Adrenal gland (tissue), 5 donors: ENCODE data around the gene MSANTD2.

Experiments
- POLR2A ChIP-seq, 2 donors: fragments of 450-650 bp; IDR thresholded peaks; one replicate each; pipeline ENCODE4 v1.6.1; 2017; ENCODE audit warnings: antibody characterized with exemption in 2 of 2, mild to moderate bottlenecking in 2 of 2, moderate library complexity in 1 of 2
- TF ChIP-seq, protein P1 (sequence below), 6 experiments: fragments of 450-650 bp in 4 of 6; fragments of 200-600 bp in 2 of 6; sonication (generic) in 1 of 6; IDR thresholded peaks; 1 replicate in 5 of 6; 2 replicates in 1 of 6; pipeline versions ENCODE4 v1.5.1 to v1.8.0; 2016 to 2021; ENCODE audit warnings: antibody characterized with exemption in 6 of 6, mild to moderate bottlenecking in 2 of 6, moderate library complexity in 1 of 6
- donor health status: DM: no; HTN: no; CAD: no.

GRCh38 chr11:124732230-124732629 is 68.0 kb downstream of the MSANTD2 start:
- TF ChIP-seq, protein P1, sequence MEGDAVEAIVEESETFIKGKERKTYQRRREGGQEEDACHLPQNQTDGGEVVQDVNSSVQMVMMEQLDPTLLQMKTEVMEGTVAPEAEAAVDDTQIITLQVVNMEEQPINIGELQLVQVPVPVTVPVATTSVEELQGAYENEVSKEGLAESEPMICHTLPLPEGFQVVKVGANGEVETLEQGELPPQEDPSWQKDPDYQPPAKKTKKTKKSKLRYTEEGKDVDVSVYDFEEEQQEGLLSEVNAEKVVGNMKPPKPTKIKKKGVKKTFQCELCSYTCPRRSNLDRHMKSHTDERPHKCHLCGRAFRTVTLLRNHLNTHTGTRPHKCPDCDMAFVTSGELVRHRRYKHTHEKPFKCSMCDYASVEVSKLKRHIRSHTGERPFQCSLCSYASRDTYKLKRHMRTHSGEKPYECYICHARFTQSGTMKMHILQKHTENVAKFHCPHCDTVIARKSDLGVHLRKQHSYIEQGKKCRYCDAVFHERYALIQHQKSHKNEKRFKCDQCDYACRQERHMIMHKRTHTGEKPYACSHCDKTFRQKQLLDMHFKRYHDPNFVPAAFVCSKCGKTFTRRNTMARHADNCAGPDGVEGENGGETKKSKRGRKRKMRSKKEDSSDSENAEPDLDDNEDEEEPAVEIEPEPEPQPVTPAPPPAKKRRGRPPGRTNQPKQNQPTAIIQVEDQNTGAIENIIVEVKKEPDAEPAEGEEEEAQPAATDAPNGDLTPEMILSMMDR (IDR thresholded peaks at IDR 0.05), result no peak
- TF ChIP-seq POLR2A (IDR thresholded peaks at IDR 0.05), result no peak
